GM18873 (cell line): ENCODE results near the gene CEACAM6.
"Not testable (repeated sequence)": the region's sequence is repeated elsewhere in the genome, so short reads cannot be mapped to it uniquely, and the experiment has no call there.

Experiments used
- ATAC-seq: cut with Tn5 transposase; IDR thresholded peaks from one replicate; pipeline ENCODE4 v1.9.1; 2021; ENCODE audit warnings: mild to moderate bottlenecking, moderate library complexity, moderate number of reproducible peaks; ENCODE audit not compliant: unreplicated experiment, low FRiP score

Gene CEACAM6

DNA sequence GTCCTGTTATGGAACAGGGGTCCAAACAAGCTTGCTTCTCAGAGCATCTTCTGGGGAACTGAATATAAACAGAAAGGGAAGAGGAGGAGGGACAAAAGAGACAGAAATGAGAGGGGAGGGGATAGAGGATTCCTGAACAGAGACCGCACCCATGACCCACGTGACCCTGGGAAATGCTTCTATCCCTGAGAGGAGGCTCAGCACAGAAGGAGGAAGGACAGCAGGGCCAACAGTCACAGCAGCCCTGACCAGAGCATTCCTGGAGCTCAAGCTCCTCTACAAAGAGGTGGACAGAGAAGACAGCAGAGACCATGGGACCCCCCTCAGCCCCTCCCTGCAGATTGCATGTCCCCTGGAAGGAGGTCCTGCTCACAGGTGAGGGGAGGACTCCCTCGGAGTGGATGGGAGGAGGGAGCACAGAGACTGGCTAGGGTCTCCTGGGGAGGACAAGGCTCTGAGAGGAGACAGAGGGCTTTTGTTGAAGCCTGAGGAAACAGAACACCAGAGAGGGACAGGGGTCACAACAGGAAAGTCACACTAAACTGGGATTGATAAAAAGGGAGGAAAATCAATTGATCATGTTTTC, at the start of gene CEACAM6:
Gene CEACAM6 (plus strand): TSS at position 203 of the 586 bp plus-strand sequence. CDS start 109 bp downstream, at position 312.
- ATAC-seq = no peak

DNA sequence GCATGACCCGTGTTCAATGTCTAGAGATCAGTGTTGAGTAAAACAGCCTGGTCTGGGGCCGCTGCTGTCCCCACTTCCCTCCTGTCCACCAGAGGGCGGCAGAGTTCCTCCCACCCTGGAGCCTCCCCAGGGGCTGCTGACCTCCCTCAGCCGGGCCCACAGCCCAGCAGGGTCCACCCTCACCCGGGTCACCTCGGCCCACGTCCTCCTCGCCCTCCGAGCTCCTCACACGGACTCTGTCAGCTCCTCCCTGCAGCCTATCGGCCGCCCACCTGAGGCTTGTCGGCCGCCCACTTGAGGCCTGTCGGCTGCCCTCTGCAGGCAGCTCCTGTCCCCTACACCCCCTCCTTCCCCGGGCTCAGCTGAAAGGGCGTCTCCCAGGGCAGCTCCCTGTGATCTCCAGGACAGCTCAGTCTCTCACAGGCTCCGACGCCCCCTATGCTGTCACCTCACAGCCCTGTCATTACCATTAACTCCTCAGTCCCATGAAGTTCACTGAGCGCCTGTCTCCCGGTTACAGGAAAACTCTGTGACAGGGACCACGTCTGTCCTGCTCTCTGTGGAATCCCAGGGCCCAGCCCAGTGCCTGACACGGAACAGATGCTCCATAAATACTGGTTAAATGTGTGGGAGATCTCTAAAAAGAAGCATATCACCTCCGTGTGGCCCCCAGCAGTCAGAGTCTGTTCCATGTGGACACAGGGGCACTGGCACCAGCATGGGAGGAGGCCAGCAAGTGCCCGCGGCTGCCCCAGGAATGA, 48.4 kb upstream of the CEACAM6 start:
- ATAC-seq = no peak

DNA sequence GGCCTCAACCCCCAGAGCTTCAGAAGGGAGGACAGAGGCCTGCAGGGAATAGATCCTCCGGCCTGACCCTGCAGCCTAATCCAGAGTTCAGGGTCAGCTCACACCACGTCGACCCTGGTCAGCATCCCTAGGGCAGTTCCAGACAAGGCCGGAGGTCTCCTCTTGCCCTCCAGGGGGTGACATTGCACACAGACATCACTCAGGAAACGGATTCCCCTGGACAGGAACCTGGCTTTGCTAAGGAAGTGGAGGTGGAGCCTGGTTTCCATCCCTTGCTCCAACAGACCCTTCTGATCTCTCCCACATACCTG, 47.9 kb upstream of the CEACAM6 start:
- ATAC-seq = no peak

DNA sequence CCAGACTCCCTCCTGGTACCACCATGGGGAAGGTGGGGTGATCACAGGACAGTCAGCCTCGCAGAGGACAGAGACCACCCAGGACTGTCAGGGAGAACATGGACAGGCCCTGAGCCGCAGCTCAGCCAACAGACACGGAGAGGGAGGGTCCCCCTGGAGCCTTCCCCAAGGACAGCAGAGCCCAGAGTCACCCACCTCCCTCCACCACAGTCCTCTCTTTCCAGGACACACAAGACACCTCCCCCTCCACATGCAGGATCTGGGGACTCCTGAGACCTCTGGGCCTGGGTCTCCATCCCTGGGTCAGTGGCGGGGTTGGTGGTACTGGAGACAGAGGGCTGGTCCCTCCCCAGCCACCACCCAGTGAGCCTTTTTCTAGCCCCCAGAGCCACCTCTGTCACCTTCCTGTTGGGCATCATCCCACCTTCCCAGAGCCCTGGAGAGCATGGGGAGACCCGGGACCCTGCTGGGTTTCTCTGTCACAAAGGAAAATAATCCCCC, 47.4 kb upstream of the CEACAM6 start:
- ATAC-seq = no peak

DNA sequence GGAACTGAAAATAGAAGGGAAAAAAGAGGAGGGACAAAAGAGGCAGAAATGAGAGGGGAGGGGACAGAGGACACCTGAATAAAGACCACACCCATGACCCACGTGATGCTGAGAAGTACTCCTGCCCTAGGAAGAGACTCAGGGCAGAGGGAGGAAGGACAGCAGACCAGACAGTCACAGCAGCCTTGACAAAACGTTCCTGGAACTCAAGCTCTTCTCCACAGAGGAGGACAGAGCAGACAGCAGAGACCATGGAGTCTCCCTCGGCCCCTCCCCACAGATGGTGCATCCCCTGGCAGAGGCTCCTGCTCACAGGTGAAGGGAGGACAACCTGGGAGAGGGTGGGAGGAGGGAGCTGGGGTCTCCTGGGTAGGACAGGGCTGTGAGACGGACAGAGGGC, 46.8 kb upstream of the CEACAM6 start, which contains the start of gene CEACAM5:
Gene CEACAM5 (plus strand): TSS at position 146 of the 400 bp plus-strand sequence. CDS start 106 bp downstream, at position 252.
- no peak for ATAC-seq

DNA sequence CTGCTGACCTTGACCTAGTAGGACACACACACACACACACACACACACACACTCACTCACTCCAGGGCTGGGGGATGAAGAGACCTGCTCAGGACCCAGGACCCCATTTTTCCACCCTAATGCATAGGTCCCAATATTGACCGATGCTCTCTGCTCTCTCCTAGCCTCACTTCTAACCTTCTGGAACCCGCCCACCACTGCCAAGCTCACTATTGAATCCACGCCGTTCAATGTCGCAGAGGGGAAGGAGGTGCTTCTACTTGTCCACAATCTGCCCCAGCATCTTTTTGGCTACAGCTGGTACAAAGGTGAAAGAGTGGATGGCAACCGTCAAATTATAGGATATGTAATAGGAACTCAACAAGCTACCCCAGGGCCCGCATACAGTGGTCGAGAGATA, 45.8 kb upstream of the CEACAM6 start:
- not testable (repeated sequence) for ATAC-seq

DNA sequence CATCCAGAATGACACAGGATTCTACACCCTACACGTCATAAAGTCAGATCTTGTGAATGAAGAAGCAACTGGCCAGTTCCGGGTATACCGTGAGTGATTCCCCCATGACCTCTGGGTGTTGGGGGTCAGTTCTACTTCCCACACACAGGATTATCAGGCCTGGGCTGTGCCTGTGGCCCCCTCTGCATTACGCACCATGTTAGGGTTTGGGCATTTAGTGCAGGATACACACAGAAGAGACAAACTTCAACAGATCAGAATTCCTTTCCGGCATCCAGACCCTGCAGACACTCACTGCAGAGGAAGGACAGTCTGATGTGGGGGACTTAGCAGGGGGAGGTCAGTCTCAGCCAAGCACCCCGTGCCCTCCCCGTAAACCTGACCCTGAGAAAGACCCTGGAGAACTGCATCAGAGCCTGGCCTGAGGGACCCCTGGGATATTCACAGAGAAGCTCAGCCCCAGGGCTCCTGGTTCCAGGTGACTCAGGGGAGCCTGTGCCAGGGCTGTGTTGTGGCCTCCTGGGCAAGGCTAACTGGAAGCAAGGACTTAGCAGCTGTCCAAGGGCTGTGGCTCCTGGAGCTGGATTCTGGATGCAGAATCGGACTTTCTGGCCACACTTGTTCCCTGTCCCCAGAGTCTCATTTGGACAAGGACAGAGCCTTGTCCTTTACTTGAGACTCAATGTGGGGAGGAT, 45.2 kb upstream of the CEACAM6 start:
- no peak for ATAC-seq

GRCh38 chr19:41711376-41712261, 43.7 kb upstream of the CEACAM6 start:
- ATAC-seq = no peak

DNA sequence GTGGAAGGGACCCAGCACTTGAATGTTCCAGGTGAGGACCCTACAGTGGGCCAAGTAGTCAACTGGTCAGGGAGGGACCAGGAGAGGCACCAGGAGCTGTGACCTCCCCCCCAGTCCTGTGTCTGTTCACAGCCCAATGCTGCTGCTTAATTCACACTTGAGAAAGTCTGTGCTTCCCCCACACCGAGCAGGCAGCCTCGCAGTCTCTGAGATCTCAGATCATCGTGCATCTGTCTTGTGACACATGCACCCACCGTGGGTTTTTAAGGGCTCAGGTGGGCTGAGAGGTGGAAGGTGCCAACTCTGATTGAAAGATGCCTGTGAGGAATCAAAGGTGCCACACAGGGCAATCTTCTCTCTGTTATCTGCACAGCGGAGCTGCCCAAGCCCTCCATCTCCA, 40.7 kb upstream of the CEACAM6 start:
- no peak for ATAC-seq

DNA sequence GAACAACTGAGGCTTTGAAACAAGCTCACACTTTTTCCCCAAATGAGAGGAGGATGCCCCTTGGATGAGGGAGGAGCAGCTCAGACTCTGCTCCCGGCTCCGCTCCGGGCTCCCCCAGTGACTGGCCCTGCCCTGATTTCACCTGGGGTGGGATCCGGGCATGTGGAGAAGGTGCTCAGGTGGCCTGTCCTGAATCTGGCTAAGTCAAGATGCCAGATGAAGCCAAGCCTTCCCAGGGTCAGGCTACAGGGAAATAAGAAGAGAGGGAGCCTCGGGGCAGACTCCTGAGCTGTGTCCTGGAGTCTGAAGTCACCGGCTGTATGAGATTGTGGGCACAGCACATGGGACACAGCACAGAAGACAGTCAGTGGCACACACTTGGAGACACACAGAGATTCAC, 36.6 kb upstream of the CEACAM6 start:
- no peak for ATAC-seq

- ATAC-seq = no peak
Measured at GRCh38 chr19:41720103-41720502, 35.2 kb upstream of the CEACAM6 start.

DNA sequence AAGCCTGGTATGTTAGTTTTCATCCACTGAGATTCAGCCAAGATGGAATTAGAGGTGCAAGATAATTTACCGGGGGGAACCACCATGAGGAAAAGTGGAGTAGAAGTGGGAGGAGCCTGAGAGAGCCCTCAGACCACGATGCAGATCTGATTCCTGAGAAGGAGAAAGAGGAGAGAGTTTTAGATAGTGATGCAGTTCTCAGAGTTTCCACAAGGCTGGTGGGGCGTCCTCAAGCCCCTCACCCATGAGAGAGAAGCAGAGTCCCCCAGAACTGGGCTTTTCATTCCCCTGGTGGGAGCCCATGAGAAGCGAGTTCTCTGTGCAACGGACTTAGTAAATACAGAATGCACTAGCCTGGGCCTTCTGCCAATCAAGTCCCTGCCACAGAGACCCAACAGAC, 28.8 kb upstream of the CEACAM6 start:
- ATAC-seq = no peak

GRCh38 chr19:41734156-41734555, 21.2 kb upstream of the CEACAM6 start:
- no peak for ATAC-seq

DNA sequence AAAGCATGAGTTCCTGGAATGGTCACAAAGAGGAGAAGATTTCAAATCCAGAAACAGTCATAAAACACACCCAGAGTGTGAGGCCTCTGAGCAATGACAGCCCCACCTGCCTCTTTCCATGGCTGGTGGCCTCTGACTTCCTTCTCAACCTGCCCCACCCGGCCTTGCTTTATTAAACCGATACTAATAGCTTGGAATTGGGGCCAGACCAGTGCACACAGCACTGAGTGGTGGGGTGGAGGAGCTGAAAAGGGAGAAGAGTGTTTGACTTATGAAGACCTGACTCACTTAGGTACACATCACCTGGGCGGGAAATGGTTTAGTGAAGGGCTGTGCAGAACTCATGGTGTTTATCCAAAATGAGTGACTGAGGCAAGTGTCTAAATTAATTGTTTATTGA, 20.7 kb upstream of the CEACAM6 start:
- ATAC-seq = no peak

GRCh38 chr19:41735071-41735600, 20.2 kb upstream of the CEACAM6 start:
- ATAC-seq = no peak

- no peak for ATAC-seq
Measured at GRCh38 chr19:41739361-41739760, 16.0 kb upstream of the CEACAM6 start.

DNA sequence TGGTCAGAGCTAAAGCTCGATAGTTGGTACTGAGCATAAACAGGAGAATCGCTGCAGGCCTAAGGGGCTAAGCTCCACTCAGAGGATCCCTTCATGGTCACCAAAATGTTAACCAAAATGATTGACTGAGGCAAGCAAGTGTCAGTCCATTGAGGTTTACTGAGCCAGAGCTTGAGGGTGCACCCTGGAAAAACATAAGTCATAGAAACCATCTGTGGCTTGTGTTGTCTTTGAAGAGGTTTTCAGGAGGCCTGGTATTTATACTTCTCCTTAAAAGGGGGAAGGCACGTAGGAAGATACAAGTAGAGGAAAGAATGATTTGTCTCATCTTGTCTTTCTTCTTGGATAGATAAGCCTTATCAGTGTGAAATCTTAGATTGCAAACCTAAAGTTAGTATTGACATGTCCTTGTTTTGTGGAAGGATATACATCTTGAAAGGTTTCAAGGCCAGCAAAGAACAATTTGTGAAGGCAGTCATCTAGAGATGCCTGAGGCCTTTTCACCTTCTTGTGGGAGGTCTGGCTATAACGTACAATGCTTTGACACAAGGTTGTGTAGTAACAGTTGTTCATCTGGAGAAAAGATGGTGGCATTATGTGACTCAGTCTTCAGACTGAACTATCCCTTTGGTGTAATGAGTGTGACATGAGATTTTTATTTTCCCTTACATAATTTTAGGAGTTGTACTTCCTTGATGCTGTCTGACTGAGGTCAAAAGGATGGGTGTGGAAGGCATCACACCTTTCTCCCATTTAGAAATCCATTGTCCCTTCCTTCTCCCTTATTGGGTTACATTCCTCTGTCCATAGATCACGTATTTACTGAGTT, 14.7 kb upstream of the CEACAM6 start:
- no peak for ATAC-seq

- no peak for ATAC-seq
Measured at GRCh38 chr19:41741244-41741554, 14.1 kb upstream of the CEACAM6 start.

DNA sequence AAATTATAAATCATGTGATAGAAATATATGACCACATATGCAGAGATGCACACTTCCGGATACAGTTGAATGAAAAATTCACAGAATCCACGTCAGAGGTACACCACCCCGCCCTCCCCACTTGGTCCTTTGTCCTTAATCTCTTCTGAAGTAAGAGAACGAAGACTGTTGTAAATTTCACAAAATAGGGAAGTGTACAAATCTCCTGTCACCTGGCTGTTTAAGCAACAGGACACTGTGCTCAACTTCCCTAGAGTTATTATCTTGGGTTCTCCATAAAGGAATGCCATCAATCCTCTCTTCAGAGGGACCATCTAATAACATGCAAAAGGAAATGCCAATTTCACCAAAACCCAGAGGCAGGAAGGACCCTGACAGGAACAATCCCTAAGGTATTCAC, 10.5 kb upstream of the CEACAM6 start:
- no peak for ATAC-seq

- ATAC-seq = no peak
Measured at GRCh38 chr19:41745756-41746155, 9.6 kb upstream of the CEACAM6 start.
